ENCODE results near the gene COG2. TPM values are rescaled to one million over a fixed set of nuclear protein-coding genes. Genes with fewer than 3 reads are reported as not detected.

The COG2 gene
- total and polyA plus RNA-seq, 2 of the 13 experiments (the other 11 are each of a cell fraction or from before 2014, with no cell fraction given) = 16.8 to 36.3 TPM

DNA sequence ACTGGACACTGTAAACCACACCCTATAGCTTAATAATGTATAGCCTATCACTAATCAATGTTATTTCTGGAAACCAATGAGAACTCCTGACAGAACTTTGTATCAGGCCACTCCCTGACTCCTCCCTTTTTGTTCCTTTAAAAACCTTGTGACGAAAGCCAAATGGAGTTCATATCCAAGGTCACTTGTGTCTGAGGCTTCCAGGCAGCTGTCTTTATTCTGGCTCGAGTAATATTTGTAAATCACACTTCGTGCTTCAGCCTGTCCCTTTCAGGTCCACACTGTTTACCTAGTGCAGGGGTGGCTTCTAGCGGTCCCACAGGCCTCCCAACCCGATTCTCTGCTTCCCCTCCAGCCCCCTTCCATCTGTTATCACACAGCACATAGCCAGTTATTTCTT lies 88.7 kb downstream of the COG2 start (continued):
- TF ChIP-seq SAP130 (CRISPR knock-in tag; IDR thresholded peaks at IDR 0.05; ENCODE audit: low read depth) = peak; percentile 48
- peak; percentile 46; the same call in 1 of the 2 replicates for TF ChIP-seq NR2F2 (IDR thresholded peaks at IDR 0.05; ENCODE audit: borderline replicate concordance, low read depth)
- peak; percentile 18; the same call in 1 of the 2 replicates for TF ChIP-seq FOXK1 (CRISPR knock-in tag; IDR thresholded peaks at IDR 0.05; ENCODE audit: borderline replicate concordance, low read depth)
- TF ChIP-seq, protein P1, sequence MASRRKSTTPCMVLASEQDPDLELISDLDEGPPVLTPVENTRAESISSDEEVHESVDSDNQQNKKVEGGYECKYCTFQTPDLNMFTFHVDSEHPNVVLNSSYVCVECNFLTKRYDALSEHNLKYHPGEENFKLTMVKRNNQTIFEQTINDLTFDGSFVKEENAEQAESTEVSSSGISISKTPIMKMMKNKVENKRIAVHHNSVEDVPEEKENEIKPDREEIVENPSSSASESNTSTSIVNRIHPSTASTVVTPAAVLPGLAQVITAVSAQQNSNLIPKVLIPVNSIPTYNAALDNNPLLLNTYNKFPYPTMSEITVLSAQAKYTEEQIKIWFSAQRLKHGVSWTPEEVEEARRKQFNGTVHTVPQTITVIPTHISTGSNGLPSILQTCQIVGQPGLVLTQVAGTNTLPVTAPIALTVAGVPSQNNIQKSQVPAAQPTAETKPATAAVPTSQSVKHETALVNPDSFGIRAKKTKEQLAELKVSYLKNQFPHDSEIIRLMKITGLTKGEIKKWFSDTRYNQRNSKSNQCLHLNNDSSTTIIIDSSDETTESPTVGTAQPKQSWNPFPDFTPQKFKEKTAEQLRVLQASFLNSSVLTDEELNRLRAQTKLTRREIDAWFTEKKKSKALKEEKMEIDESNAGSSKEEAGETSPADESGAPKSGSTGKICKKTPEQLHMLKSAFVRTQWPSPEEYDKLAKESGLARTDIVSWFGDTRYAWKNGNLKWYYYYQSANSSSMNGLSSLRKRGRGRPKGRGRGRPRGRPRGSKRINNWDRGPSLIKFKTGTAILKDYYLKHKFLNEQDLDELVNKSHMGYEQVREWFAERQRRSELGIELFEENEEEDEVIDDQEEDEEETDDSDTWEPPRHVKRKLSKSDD (CRISPR knock-in tag; IDR thresholded peaks at IDR 0.05; ENCODE audit: low read depth) = no peak
- TF ChIP-seq ZNF614 (CRISPR knock-in tag; IDR thresholded peaks at IDR 0.05; ENCODE audit: borderline replicate concordance) = no peak
- TF ChIP-seq SIX1 (CRISPR knock-in tag; IDR thresholded peaks at IDR 0.05; ENCODE audit: borderline replicate concordance) = no peak
- TF ChIP-seq MIXL1 (CRISPR knock-in tag; IDR thresholded peaks at IDR 0.05) = no peak
- TF ChIP-seq SMAD1 (CRISPR knock-in tag; IDR thresholded peaks at IDR 0.05; ENCODE audit: borderline replicate concordance, low read depth) = no peak
- peak; percentile 71 for TF ChIP-seq NCOA2 (CRISPR knock-in tag; IDR thresholded peaks at IDR 0.05)
- no peak for TF ChIP-seq ZFY (CRISPR knock-in tag; IDR thresholded peaks at IDR 0.05)
- TF ChIP-seq, protein P2, sequence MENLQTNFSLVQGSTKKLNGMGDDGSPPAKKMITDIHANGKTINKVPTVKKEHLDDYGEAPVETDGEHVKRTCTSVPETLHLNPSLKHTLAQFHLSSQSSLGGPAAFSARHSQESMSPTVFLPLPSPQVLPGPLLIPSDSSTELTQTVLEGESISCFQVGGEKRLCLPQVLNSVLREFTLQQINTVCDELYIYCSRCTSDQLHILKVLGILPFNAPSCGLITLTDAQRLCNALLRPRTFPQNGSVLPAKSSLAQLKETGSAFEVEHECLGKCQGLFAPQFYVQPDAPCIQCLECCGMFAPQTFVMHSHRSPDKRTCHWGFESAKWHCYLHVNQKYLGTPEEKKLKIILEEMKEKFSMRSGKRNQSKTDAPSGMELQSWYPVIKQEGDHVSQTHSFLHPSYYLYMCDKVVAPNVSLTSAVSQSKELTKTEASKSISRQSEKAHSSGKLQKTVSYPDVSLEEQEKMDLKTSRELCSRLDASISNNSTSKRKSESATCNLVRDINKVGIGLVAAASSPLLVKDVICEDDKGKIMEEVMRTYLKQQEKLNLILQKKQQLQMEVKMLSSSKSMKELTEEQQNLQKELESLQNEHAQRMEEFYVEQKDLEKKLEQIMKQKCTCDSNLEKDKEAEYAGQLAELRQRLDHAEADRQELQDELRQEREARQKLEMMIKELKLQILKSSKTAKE (CRISPR knock-in tag; IDR thresholded peaks at IDR 0.05; ENCODE audit: borderline replicate concordance) = no peak
- TF ChIP-seq, protein P3, sequence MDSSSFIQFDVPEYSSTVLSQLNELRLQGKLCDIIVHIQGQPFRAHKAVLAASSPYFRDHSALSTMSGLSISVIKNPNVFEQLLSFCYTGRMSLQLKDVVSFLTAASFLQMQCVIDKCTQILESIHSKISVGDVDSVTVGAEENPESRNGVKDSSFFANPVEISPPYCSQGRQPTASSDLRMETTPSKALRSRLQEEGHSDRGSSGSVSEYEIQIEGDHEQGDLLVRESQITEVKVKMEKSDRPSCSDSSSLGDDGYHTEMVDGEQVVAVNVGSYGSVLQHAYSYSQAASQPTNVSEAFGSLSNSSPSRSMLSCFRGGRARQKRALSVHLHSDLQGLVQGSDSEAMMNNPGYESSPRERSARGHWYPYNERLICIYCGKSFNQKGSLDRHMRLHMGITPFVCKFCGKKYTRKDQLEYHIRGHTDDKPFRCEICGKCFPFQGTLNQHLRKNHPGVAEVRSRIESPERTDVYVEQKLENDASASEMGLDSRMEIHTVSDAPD (CRISPR knock-in tag; IDR thresholded peaks at IDR 0.05) = no peak
- TF ChIP-seq SKI (IDR thresholded peaks at IDR 0.05; ENCODE audit: partially characterized antibody) = peak; percentile 27
- TF ChIP-seq ZNF749 (CRISPR knock-in tag; IDR thresholded peaks at IDR 0.05; ENCODE audit: borderline replicate concordance) = no peak
- TF ChIP-seq, protein P4, sequence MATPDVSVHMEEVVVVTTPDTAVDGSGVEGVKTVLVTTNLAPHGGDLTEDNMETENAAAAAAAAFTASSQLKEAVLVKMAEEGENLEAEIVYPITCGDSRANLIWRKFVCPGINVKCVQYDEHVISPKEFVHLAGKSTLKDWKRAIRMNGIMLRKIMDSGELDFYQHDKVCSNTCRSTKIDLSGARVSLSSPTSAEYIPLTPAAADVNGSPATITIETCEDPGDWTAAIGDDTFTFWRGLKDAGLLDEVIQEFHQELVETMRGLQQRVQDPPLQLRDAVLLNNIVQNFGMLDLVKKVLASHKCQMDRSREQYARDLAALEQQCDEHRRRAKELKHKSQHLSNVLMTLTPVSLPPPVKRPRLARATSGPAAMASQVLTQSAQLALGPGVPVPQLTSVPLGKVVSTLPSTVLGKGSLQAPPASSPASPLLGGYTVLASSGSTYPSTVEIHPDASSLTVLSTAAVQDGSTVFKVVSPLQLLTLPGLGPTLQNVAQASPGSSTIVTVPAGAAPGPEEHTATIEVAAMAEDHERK (CRISPR knock-in tag; IDR thresholded peaks at IDR 0.05; ENCODE audit: low read depth) = no peak
- no peak for TF ChIP-seq ZNF788 (CRISPR knock-in tag; IDR thresholded peaks at IDR 0.05; ENCODE audit: borderline replicate concordance)
- no peak for TF ChIP-seq KDM4B (CRISPR knock-in tag; IDR thresholded peaks at IDR 0.05)
- no peak for TF ChIP-seq FOSL2 (CRISPR knock-in tag; IDR thresholded peaks at IDR 0.05)
- no peak for TF ChIP-seq RBAK (CRISPR knock-in tag; IDR thresholded peaks at IDR 0.05)
- 0 out of 2 replicates have a peak, but pooled peaks have one; percentile 33 for TF ChIP-seq SALL1 (CRISPR knock-in tag; IDR thresholded peaks at IDR 0.05)
